ENCODE data around the gene YTHDC2.

YTHDC2 gene

GRCh38 chr5:113538313-113538712 is 24.8 kb downstream of the YTHDC2 start:
- Mint-ChIP-seq H3K36me3 (ENCODE audit: low read depth) (peaks cover 77% of the 10 kb centered on the region), H3K4me1 (ENCODE audit: low read depth) (peaks cover 2% of the 10 kb centered on the region), H3K9me3 (no peaks in the 10 kb centered on the region), H3K27ac (no peak overlapping the region), H3K27me3 (no peaks in the 10 kb centered on the region), H3K4me3 (no peak overlapping the region)
- no peak for DNase-seq

GRCh38 chr5:113546703-113547183 is 33.2 kb downstream of the YTHDC2 start:
- Mint-ChIP-seq H3K27ac (peak overlapping the region; percentile 2), H3K4me3 (no peak overlapping the region), H3K9me3 (no peaks in the 10 kb centered on the region), H3K36me3 (ENCODE audit: low read depth) (peaks cover 78% of the 10 kb centered on the region), H3K4me1 (ENCODE audit: low read depth) (peaks cover 15% of the 10 kb centered on the region), H3K27me3 (no peaks in the 10 kb centered on the region)
- no peak for DNase-seq

- H3K27ac Mint-ChIP-seq, result no peak overlapping the region
- H3K36me3 Mint-ChIP-seq (ENCODE audit: low read depth), result peaks cover 80% of the 10 kb centered on the region
- peaks cover 15% of the 10 kb centered on the region for H3K4me1 Mint-ChIP-seq (ENCODE audit: low read depth)
- H3K4me3 Mint-ChIP-seq, result no peak overlapping the region
- DNase-seq, result no peak
- H3K27me3 Mint-ChIP-seq, result no peaks in the 10 kb centered on the region
- no peaks in the 10 kb centered on the region for H3K9me3 Mint-ChIP-seq
Observed at GRCh38 chr5:113548396-113548795, 34.9 kb downstream of the YTHDC2 start.

- H3K27ac Mint-ChIP-seq, result no peak overlapping the region
- peaks cover 75% of the 10 kb centered on the region for H3K36me3 Mint-ChIP-seq (ENCODE audit: low read depth)
- H3K4me1 Mint-ChIP-seq (ENCODE audit: low read depth), result peaks cover 3% of the 10 kb centered on the region
- H3K27me3 Mint-ChIP-seq, result no peaks in the 10 kb centered on the region
- no peak for DNase-seq
- no peaks in the 10 kb centered on the region for H3K9me3 Mint-ChIP-seq
- no peak overlapping the region for H3K4me3 Mint-ChIP-seq
Observed at GRCh38 chr5:113552137-113552536, 38.6 kb downstream of the YTHDC2 start.

- Mint-ChIP-seq H3K4me1 (ENCODE audit: low read depth) (peaks cover 1% of the 10 kb centered on the region), H3K27ac (no peak overlapping the region), H3K9me3 (no peaks in the 10 kb centered on the region), H3K4me3 (no peak overlapping the region), H3K27me3 (no peaks in the 10 kb centered on the region), H3K36me3 (ENCODE audit: low read depth) (peaks cover 76% of the 10 kb centered on the region)
- no peak for DNase-seq
Observed at GRCh38 chr5:113552620-113553019, 39.1 kb downstream of the YTHDC2 start.

- H3K27me3 Mint-ChIP-seq, result no peaks in the 10 kb centered on the region
- DNase-seq, result no peak
- H3K4me3 Mint-ChIP-seq, result no peak overlapping the region
- H3K36me3 Mint-ChIP-seq (ENCODE audit: low read depth), result peaks cover 82% of the 10 kb centered on the region
- no peaks in the 10 kb centered on the region for H3K4me1 Mint-ChIP-seq (ENCODE audit: low read depth)
- no peaks in the 10 kb centered on the region for H3K9me3 Mint-ChIP-seq
- no peak overlapping the region for H3K27ac Mint-ChIP-seq
Observed at GRCh38 chr5:113562828-113563400, 49.4 kb downstream of the YTHDC2 start.

- Mint-ChIP-seq H3K36me3 (ENCODE audit: low read depth) (peaks cover 89% of the 10 kb centered on the region), H3K27ac (no peak overlapping the region)
- no peak for DNase-seq
Observed at GRCh38 chr5:113569396-113569795, 55.9 kb downstream of the YTHDC2 start.

GRCh38 chr5:113572716-113573115 is 59.2 kb downstream of the YTHDC2 start:
- peaks cover 7% of the 10 kb centered on the region for H3K9me3 Mint-ChIP-seq
- no peak overlapping the region for H3K27ac Mint-ChIP-seq
- H3K4me3 Mint-ChIP-seq, result no peak overlapping the region
- peaks cover 80% of the 10 kb centered on the region for H3K36me3 Mint-ChIP-seq (ENCODE audit: low read depth)
- no peak for DNase-seq
- H3K27me3 Mint-ChIP-seq, result no peaks in the 10 kb centered on the region
- peaks cover 27% of the 10 kb centered on the region for H3K4me1 Mint-ChIP-seq (ENCODE audit: low read depth)

More at GRCh38 chr5:113569396-113569795, 55.9 kb downstream of the YTHDC2 start:
- no peaks in the 10 kb centered on the region for H3K27me3 Mint-ChIP-seq
- no peak overlapping the region for H3K4me3 Mint-ChIP-seq
- peaks cover 18% of the 10 kb centered on the region for H3K4me1 Mint-ChIP-seq (ENCODE audit: low read depth)
- H3K9me3 Mint-ChIP-seq, result peaks cover 7% of the 10 kb centered on the region

- Mint-ChIP-seq H3K4me1 (ENCODE audit: low read depth) (peaks cover 28% of the 10 kb centered on the region), H3K36me3 (ENCODE audit: low read depth) (peaks cover 73% of the 10 kb centered on the region), H3K4me3 (no peak overlapping the region), H3K9me3 (peaks cover 7% of the 10 kb centered on the region), H3K27ac (no peak overlapping the region), H3K27me3 (no peaks in the 10 kb centered on the region)
- no peak for DNase-seq
Observed at GRCh38 chr5:113574417-113574816, 60.9 kb downstream of the YTHDC2 start.

GRCh38 chr5:113575074-113575473 is 61.6 kb downstream of the YTHDC2 start:
- Mint-ChIP-seq H3K4me3 (no peak overlapping the region), H3K36me3 (ENCODE audit: low read depth) (peaks cover 73% of the 10 kb centered on the region), H3K27me3 (no peaks in the 10 kb centered on the region), H3K27ac (no peak overlapping the region), H3K4me1 (ENCODE audit: low read depth) (peaks cover 26% of the 10 kb centered on the region), H3K9me3 (peaks cover 7% of the 10 kb centered on the region)
- DNase-seq, result no peak

GRCh38 chr5:113578091-113578490 is 64.6 kb downstream of the YTHDC2 start:
- no peak for DNase-seq
- Mint-ChIP-seq H3K9me3 (no peaks in the 10 kb centered on the region), H3K4me1 (ENCODE audit: low read depth) (peaks cover 18% of the 10 kb centered on the region), H3K27me3 (no peaks in the 10 kb centered on the region), H3K27ac (no peak overlapping the region), H3K4me3 (no peak overlapping the region), H3K36me3 (ENCODE audit: low read depth) (peaks cover 58% of the 10 kb centered on the region)

- H3K4me1 Mint-ChIP-seq (ENCODE audit: low read depth), result peaks cover 5% of the 10 kb centered on the region
- no peak for DNase-seq
- H3K4me3 Mint-ChIP-seq, result no peak overlapping the region
- peaks cover 52% of the 10 kb centered on the region for H3K36me3 Mint-ChIP-seq (ENCODE audit: low read depth)
- H3K9me3 Mint-ChIP-seq, result no peaks in the 10 kb centered on the region
- H3K27me3 Mint-ChIP-seq, result no peaks in the 10 kb centered on the region
- no peak overlapping the region for H3K27ac Mint-ChIP-seq
Observed at GRCh38 chr5:113581388-113581787, 67.9 kb downstream of the YTHDC2 start.

GRCh38 chr5:113598150-113598549 is 84.7 kb downstream of the YTHDC2 start:
- H3K4me1 Mint-ChIP-seq (ENCODE audit: low read depth), result no peaks in the 10 kb centered on the region
- no peaks in the 10 kb centered on the region for H3K9me3 Mint-ChIP-seq
- no peak overlapping the region for H3K4me3 Mint-ChIP-seq
- H3K27ac Mint-ChIP-seq, result no peak overlapping the region
- H3K36me3 Mint-ChIP-seq (ENCODE audit: low read depth), result peaks cover 22% of the 10 kb centered on the region
- no peaks in the 10 kb centered on the region for H3K27me3 Mint-ChIP-seq
- DNase-seq, result no peak

- Mint-ChIP-seq H3K36me3 (ENCODE audit: low read depth) (peaks cover 16% of the 10 kb centered on the region), H3K4me3 (no peak overlapping the region), H3K27ac (no peak overlapping the region)
Observed at GRCh38 chr5:113598926-113599325, 85.4 kb downstream of the YTHDC2 start.

GRCh38 chr5:113600255-113600905 is 86.9 kb downstream of the YTHDC2 start:
- Mint-ChIP-seq H3K36me3 (ENCODE audit: low read depth) (peaks cover 8% of the 10 kb centered on the region), H3K27ac (no peak overlapping the region), H3K4me3 (no peak overlapping the region), H3K9me3 (no peaks in the 10 kb centered on the region), H3K4me1 (ENCODE audit: low read depth) (no peaks in the 10 kb centered on the region), H3K27me3 (peaks cover 4% of the 10 kb centered on the region)
- DNase-seq, result no peak

More at GRCh38 chr5:113598926-113599325, 85.4 kb downstream of the YTHDC2 start:
- H3K4me1 Mint-ChIP-seq (ENCODE audit: low read depth), result no peaks in the 10 kb centered on the region
- DNase-seq, result no peak
- no peaks in the 10 kb centered on the region for H3K27me3 Mint-ChIP-seq
- no peaks in the 10 kb centered on the region for H3K9me3 Mint-ChIP-seq

All from activated T-cell treated with anti-CD3 and anti-CD28 coated beads, Interleukin-2, amount 50 U/mL, for 24 hours (primary cell).